Measurements from ENCODE around the gene SLC29A3. TPM values are rescaled to one million over a fixed set of nuclear protein-coding genes. Genes with fewer than 3 reads are reported as not detected.

Gene SLC29A3
- total RNA-seq, 2 experiments from 2014 or later = 4.3 TPM

- H3K27ac Mint-ChIP-seq = no peak overlapping the region
- H3K9me3 Mint-ChIP-seq = no peaks in the 10 kb centered on the region
- H3K36me3 Mint-ChIP-seq = no peaks in the 10 kb centered on the region
- H3K4me3 Mint-ChIP-seq = peak overlapping the region; percentile 40
- DNase-seq = no peak
- H3K27me3 Mint-ChIP-seq = peaks cover 59% of the 10 kb centered on the region
- peaks cover 3% of the 10 kb centered on the region for H3K4me1 Mint-ChIP-seq
These were observed 78.5 kb downstream of the SLC29A3 start for GRCh38 chr10:71397296-71398212.

DNA sequence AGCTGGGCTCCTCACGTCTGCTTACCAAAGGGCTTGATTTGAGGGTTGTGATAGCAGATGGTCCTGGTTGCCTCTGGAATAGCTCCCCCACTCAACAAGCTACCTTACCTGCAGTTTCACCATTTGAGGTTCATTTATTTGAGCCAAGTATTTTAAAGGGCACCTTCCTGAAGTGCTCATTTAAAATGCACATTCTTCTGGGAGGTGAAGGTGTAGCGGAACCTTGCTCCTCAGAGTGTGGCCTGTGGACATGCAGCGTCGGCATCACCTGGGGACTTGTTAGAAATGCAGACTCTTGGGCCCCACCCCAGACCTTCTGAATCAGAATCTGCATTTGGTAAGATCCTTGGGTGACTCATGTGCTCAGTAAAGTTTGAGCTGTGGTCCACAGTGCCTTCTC, 79.9 kb downstream of the SLC29A3 start:
- no peak for DNase-seq
- peaks cover 3% of the 10 kb centered on the region for H3K4me1 Mint-ChIP-seq
- no peaks in the 10 kb centered on the region for H3K9me3 Mint-ChIP-seq
- no peak overlapping the region for H3K4me3 Mint-ChIP-seq
- H3K27ac Mint-ChIP-seq = no peak overlapping the region
- H3K27me3 Mint-ChIP-seq = peaks cover 53% of the 10 kb centered on the region
- no peaks in the 10 kb centered on the region for H3K36me3 Mint-ChIP-seq

GRCh38 chr10:71399946-71400345, 80.9 kb downstream of the SLC29A3 start:
- Mint-ChIP-seq H3K27me3 (peaks cover 45% of the 10 kb centered on the region), H3K9me3 (no peaks in the 10 kb centered on the region), H3K4me1 (peaks cover 3% of the 10 kb centered on the region), H3K36me3 (no peaks in the 10 kb centered on the region), H3K4me3 (no peak overlapping the region), H3K27ac (no peak overlapping the region)
- DNase-seq = no peak

DNA sequence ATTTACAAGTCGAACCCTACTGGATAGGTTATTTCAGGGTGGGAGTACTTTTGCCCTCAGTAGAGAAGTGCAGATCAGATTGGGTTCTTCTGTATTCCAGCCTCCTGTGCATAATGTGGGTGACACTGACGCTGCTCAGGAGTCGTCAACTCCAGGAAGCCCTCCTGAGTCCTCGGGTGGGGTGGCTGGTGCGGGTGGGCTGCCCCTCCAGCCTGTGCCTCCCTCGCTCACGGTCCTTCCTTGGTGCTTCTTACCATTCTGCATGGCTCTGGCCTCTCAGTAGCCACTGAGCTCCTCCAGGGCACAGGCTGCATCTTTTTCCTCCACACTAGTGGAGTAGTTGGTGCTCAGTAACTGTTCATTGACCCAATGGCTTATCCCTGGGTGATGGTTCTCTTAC, 82.0 kb downstream of the SLC29A3 start:
- Mint-ChIP-seq H3K36me3 (no peaks in the 10 kb centered on the region), H3K4me3 (no peak overlapping the region), H3K27me3 (peaks cover 34% of the 10 kb centered on the region), H3K9me3 (no peaks in the 10 kb centered on the region), H3K4me1 (peaks cover 3% of the 10 kb centered on the region), H3K27ac (no peak overlapping the region)
- no peak for DNase-seq

GRCh38 chr10:71402005-71402404, 82.9 kb downstream of the SLC29A3 start:
- DNase-seq = no peak
- peaks cover 32% of the 10 kb centered on the region for H3K27me3 Mint-ChIP-seq
- H3K9me3 Mint-ChIP-seq = no peaks in the 10 kb centered on the region
- no peak overlapping the region for H3K4me3 Mint-ChIP-seq
- H3K36me3 Mint-ChIP-seq = no peaks in the 10 kb centered on the region
- peaks cover 3% of the 10 kb centered on the region for H3K4me1 Mint-ChIP-seq
- H3K27ac Mint-ChIP-seq = no peak overlapping the region

- no peaks in the 10 kb centered on the region for H3K9me3 Mint-ChIP-seq
- peaks cover 10% of the 10 kb centered on the region for H3K27me3 Mint-ChIP-seq
- no peak overlapping the region for H3K4me3 Mint-ChIP-seq
- no peak overlapping the region for H3K27ac Mint-ChIP-seq
- no peaks in the 10 kb centered on the region for H3K36me3 Mint-ChIP-seq
- no peaks in the 10 kb centered on the region for H3K4me1 Mint-ChIP-seq
- DNase-seq = no peak
These were observed 85.6 kb downstream of the SLC29A3 start for GRCh38 chr10:71404503-71405295.

DNA sequence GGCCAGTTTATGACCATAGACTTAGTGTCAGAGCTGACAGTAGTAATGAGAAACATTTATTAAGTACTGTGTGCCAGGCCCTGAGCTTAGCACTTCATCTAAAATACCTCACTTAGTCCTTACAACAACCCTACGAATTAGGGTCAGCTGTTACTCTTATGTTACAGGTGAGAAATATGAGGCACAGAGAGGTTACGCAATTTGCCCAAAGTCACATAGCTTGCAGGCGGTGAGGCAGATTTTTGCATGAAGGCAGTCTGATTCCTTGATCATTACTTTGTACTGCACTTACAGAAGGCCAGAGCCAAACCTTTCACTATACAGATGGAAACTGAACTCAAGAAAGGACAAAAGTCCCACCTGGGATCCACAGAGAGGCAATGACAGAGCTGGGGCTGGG, 87.8 kb downstream of the SLC29A3 start:
- DNase-seq = no peak
- Mint-ChIP-seq H3K9me3 (peaks cover 5% of the 10 kb centered on the region), H3K4me1 (no peaks in the 10 kb centered on the region), H3K36me3 (no peaks in the 10 kb centered on the region), H3K27me3 (no peaks in the 10 kb centered on the region), H3K27ac (no peak overlapping the region), H3K4me3 (no peak overlapping the region)

DNA sequence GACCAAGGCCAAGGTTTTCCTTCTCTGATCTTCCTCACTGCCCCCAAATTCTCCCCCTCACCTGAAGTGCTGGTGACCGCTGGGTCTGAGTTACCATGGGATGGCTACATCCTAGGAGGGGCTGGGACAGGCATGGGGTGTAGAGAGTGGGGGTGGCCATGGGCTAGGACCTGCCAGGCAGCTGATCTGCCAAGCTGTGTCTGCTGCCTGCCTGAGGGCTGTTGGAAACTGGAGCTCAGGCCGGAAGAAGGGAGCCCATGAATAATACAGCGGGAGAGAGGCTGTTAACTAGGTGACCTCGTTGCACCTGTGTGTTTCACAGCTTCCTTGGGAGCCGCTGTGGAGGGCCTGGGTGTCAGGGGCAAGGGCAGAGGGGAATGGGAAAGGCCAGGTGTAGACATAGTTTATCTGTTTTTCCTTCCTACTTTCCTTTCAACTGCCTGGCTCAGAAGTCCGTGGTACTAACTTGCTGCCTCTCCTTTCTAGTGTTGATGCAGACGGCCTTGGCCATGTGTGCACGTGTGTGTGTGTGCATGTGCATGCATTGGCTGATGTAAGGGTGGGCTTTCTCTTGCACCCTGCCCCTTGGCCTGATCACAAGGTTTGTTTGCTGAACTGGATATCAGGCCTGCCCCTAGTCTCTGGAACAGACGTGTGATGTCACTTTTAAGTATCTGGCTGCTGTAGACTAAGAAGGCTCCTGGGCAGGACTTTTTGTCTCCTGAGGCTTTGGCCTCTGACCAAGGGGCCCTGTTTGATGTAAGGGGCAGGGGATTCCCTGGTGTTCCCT, 89.6 kb downstream of the SLC29A3 start:
- no peak overlapping the region for H3K27ac Mint-ChIP-seq
- no peaks in the 10 kb centered on the region for H3K36me3 Mint-ChIP-seq
- peaks cover 8% of the 10 kb centered on the region for H3K9me3 Mint-ChIP-seq
- H3K4me3 Mint-ChIP-seq = no peak overlapping the region
- DNase-seq = no peak
- H3K27me3 Mint-ChIP-seq = no peaks in the 10 kb centered on the region
- no peaks in the 10 kb centered on the region for H3K4me1 Mint-ChIP-seq

DNA sequence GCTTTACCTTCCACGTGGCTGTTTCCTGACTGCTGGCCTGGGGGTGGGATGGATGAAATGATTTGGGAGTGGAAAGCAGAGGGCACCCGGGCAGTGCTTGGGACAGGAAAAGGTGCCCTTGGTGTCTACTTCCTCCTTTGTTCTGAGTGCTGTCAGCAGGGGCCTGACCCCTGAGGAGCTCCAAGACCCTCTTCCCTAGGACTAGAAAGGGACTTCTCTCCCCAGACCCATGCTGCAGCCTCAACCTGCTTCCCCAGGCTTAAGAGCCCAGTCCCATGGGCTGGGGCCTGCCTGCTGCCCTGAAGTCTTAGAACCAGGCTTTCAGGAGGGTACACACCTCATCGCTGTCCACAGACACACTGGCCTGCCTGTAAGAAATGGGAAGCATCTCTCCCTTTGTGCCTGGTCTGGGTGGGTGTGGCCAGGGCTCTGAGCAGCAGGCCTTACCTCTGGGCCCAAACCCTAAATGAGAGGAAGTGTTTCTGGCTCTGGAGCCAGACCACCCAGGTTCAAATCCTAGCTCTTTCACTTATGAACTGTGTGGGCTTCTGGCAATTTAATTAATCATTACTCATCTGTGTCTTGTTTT, 90.6 kb downstream of the SLC29A3 start:
- Mint-ChIP-seq H3K27me3 (no peaks in the 10 kb centered on the region), H3K4me3 (no peak overlapping the region), H3K4me1 (no peaks in the 10 kb centered on the region), H3K36me3 (no peaks in the 10 kb centered on the region), H3K27ac (no peak overlapping the region), H3K9me3 (peaks cover 8% of the 10 kb centered on the region)
- no peak for DNase-seq

Other genes with a start within 250 kb of the SLC29A3 start
- under 1 TPM in 1 of 2 experiments, not detected in 1; 0.04 TPM for gene UNC5B, start 106.7 kb upstream of the SLC29A3 start, total RNA-seq
- gene CDH23, start 77.7 kb downstream of the SLC29A3 start, total RNA-seq = 1 to 10 TPM; 1.4 TPM